Activated CD8-positive, alpha-beta memory T cell treated with anti-CD3 and anti-CD28 coated beads, Interleukin-2, amount 50 U/mL, for 1 hour (primary cell): Measurements from ENCODE around the gene CASK.
"Not testable (repeated sequence)": the region's sequence is repeated elsewhere in the genome, so short reads cannot be mapped to it uniquely, and the experiment has no call there.

Experiments used
- DNase-seq: peaks from one replicate; pipeline ENCODE4 v3.0.0-alpha.2; 2020; ENCODE audit errors: extremely low read depth

CASK gene

GRCh38 chrX:41621222-41621723, 302.1 kb downstream of the CASK start:
- no peak for DNase-seq

- no peak for DNase-seq
These were observed 304.1 kb downstream of the CASK start for GRCh38 chrX:41619221-41619620.

GRCh38 chrX:41616935-41617334, 306.4 kb downstream of the CASK start:
- no peak for DNase-seq

- no peak for DNase-seq
These were observed 307.1 kb downstream of the CASK start for GRCh38 chrX:41616255-41616654.

- DNase-seq, result no peak
These were observed 315.1 kb downstream of the CASK start for GRCh38 chrX:41608244-41608643.

- no peak for DNase-seq
These were observed 316.0 kb downstream of the CASK start for GRCh38 chrX:41607264-41607832.

- not testable (repeated sequence) for DNase-seq
These were observed 317.3 kb downstream of the CASK start for GRCh38 chrX:41606057-41606456.

GRCh38 chrX:41604766-41605543, 318.4 kb downstream of the CASK start:
- no peak for DNase-seq

GRCh38 chrX:41604177-41604576, 319.2 kb downstream of the CASK start:
- no peak for DNase-seq

GRCh38 chrX:41603596-41603995, 319.8 kb downstream of the CASK start:
- DNase-seq, result no peak

- DNase-seq, result no peak
These were observed 320.5 kb downstream of the CASK start for GRCh38 chrX:41602816-41603345.

- no peak for DNase-seq
These were observed 323.1 kb downstream of the CASK start for GRCh38 chrX:41600291-41600690.

GRCh38 chrX:41599507-41599906, 323.8 kb downstream of the CASK start:
- DNase-seq, result no peak

GRCh38 chrX:41596596-41596995, 326.8 kb downstream of the CASK start:
- no peak for DNase-seq

- no peak for DNase-seq
These were observed 328.7 kb downstream of the CASK start for GRCh38 chrX:41594634-41595033.

- no peak for DNase-seq
These were observed 331.4 kb downstream of the CASK start for GRCh38 chrX:41591906-41592305.

- DNase-seq, result no peak
These were observed 332.7 kb downstream of the CASK start for GRCh38 chrX:41590641-41591040.

- no peak for DNase-seq
These were observed 333.6 kb downstream of the CASK start for GRCh38 chrX:41589634-41590270.

- no peak for DNase-seq
These were observed 335.1 kb downstream of the CASK start for GRCh38 chrX:41588271-41588670.

GRCh38 chrX:41580423-41581064, 342.8 kb downstream of the CASK start:
- DNase-seq, result no peak

- no peak for DNase-seq
These were observed 359.5 kb downstream of the CASK start for GRCh38 chrX:41563876-41564275.

- DNase-seq, result no peak
These were observed 362.3 kb downstream of the CASK start for GRCh38 chrX:41561045-41561444.
